Measurements from ENCODE around the gene ARNT2.

DNA sequence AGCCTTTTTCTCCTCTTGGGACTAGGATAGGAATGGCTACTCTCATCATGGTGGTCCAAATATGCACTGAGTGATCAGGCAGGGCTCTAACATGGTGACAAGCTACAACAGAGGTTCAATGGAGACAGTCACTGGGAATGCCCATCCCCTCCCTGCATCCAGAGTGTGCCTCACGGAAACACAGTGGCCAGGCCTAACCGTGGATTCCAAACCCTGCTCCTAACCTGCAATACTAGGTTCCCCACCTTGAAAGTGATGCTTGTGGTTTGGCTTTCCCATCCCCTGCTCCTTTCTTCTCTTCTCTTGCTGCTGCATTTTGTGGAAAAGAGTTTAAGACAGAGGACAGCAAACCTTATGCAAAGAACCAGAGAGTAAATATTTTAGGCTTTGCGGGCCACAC lies 216.0 kb downstream of the ARNT2 start:
- TF ChIP-seq, protein P1, sequence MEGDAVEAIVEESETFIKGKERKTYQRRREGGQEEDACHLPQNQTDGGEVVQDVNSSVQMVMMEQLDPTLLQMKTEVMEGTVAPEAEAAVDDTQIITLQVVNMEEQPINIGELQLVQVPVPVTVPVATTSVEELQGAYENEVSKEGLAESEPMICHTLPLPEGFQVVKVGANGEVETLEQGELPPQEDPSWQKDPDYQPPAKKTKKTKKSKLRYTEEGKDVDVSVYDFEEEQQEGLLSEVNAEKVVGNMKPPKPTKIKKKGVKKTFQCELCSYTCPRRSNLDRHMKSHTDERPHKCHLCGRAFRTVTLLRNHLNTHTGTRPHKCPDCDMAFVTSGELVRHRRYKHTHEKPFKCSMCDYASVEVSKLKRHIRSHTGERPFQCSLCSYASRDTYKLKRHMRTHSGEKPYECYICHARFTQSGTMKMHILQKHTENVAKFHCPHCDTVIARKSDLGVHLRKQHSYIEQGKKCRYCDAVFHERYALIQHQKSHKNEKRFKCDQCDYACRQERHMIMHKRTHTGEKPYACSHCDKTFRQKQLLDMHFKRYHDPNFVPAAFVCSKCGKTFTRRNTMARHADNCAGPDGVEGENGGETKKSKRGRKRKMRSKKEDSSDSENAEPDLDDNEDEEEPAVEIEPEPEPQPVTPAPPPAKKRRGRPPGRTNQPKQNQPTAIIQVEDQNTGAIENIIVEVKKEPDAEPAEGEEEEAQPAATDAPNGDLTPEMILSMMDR (IDR thresholded peaks at IDR 0.05; ENCODE audit: low read length): no peak
- no peak for TF ChIP-seq EZH2 (IDR thresholded peaks at IDR 0.05; ENCODE audit: borderline replicate concordance, low read length)

All from OCI-LY1 (cell line).